Fibroblast of skin of right quadriceps (primary cell): Measurements from ENCODE around the gene HAUS3.
"Not testable (repeated sequence)": the region's sequence is repeated elsewhere in the genome, so short reads cannot be mapped to it uniquely, and the experiment has no call there.

ENCODE experiments used
- DNase-seq: peaks from one replicate; pipeline ENCODE4 v3.0.0-alpha.2; 2013

HAUS3 gene

GRCh38 chr4:2275044-2275397 is 33.1 kb upstream of the HAUS3 start:
- not testable (repeated sequence) for DNase-seq

- no peak for DNase-seq
These were observed 32.6 kb upstream of the HAUS3 start for GRCh38 chr4:2274320-2275043.

GRCh38 chr4:2273657-2274319 is 31.9 kb upstream of the HAUS3 start:
- no peak for DNase-seq

DNA sequence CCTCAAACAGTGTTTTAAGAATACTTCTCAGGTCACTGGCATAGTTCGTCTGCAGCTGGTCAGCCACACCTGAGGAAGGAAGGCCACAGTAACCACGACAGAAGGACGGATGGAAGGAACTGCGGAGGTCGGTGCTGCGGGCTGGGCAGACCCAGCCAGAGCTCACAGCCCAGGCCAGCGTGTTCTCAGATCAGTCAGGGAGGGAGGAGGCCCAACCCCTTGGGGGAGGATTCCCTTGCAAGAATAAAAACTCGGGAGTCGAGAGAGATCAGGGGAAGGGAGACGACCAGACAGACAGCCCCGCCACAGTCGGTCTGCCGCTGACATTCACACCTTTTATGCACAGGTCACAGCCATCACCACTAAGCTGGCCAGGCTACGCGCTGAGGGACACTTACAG is 31.3 kb upstream of the HAUS3 start:
- DNase-seq: no peak

DNA sequence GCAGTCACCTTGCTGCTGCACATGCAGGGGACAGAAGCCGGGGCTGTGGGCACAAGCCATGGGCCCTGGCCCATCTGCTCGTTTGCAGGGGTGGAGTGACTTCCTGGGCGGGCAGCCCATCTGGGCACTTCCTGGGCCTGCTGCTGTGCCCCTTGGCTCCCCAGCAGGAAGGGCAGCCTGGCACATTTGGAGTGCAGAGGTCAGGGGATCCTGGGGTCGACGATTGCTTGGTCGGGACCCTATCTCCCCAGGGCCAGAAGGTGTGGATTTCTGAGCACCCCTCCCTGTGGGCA is 30.9 kb upstream of the HAUS3 start:
- no peak for DNase-seq

GRCh38 chr4:2272026-2272827 is 30.3 kb upstream of the HAUS3 start:
- no peak for DNase-seq

- no peak for DNase-seq
These were observed 29.5 kb upstream of the HAUS3 start for GRCh38 chr4:2271279-2272025.

DNA sequence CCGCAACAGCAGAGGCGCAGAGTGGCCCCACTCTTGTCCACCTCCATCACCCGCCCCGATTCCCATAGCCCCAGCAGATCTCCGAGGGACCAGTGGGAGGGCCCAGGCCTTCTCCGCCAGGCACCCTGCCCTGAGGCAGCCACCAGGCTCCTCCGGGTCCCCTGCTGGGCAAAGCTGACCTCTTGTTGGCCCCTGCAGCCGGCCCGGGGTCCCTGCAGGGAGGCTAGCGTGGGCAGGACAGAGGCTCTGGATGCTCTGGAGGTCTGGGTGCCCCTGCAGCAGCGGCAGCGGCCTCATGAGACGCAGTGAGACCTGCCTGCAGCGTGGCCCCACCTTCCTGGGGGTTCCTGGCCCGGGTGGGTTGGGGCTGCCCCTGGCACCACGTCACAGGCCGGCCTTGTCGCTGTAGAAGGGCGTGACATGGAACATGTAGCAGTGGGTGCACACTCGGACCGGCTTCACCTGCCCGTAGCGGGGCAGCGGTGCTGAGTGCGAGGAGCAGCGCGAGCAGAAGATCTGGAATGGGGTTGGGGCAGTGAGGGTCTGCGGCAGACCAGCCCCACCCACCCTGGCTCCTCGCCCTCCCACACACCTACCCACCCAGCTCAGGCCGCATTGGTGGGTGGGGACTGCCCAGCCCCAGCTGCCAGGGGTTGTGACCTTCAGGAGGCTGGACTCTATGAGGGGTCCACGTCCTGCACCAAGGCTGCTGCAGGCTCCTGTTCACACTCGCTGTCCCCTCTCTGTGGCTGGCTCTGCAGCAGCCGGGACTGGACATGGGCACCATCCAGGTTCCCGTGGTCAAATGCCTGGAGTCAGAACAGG is 28.6 kb upstream of the HAUS3 start:
- DNase-seq: no peak

GRCh38 chr4:2269618-2270163 is 27.8 kb upstream of the HAUS3 start:
- no peak for DNase-seq

DNA sequence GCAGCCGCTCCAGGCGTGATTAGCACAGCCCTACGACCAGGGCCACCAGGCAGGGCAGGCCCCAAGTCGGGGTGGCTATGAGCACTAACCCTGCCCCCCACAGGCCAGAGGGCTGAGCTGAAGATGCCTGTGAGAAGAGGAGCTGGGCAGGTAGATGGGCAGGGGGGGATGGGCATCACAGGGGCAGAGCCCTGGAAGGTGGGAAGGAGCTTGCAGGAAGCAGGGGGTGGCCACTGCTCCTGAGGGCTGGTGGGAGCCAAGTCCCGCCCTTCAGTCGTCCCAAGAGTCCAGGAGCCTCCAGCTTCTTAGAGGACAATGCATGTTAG is 27.2 kb upstream of the HAUS3 start:
- no peak for DNase-seq

DNA sequence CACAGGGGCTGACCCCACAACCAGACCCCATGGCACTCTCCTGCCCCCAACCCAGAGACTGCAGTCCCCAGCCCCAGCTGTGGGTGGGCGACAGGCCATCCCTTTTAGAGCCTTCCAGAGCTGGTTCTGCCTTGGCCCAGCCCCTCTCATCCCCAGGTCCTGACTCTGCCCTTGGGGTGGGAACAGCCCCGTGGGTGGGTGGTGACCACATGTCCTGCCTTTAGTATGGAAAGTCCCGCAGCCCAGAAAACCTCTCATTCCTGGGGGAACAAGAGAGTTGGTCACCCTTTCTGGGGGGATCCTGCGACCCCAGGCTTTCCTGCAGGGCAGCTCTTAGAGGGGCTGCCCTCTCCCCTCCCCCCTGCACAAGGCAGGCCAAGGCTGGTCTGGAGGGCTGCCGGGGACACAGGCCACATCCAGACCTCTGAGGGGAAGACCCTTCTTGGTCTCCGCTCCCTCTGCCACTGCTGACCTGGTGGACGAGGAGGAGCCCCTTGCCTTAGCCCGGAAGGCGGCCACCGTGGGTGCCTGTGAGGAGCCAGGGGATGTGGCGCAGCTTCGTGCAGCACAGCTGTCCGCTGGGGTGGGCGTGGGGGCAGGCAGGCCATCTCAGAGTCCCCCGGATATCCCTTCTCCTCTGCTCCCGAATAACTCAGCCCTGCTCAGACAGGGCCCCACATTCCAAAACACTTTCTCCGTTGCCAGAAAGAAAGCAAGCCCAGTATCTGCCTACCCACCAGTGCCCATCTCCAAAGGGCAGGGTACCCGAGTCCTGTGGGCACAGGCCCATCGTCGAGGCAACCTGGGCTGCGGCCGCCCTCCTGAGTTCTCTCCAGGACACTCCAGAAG is 26.7 kb upstream of the HAUS3 start:
- no peak for DNase-seq

- DNase-seq: no peak
These were observed 25.9 kb upstream of the HAUS3 start for GRCh38 chr4:2267841-2268240.

DNA sequence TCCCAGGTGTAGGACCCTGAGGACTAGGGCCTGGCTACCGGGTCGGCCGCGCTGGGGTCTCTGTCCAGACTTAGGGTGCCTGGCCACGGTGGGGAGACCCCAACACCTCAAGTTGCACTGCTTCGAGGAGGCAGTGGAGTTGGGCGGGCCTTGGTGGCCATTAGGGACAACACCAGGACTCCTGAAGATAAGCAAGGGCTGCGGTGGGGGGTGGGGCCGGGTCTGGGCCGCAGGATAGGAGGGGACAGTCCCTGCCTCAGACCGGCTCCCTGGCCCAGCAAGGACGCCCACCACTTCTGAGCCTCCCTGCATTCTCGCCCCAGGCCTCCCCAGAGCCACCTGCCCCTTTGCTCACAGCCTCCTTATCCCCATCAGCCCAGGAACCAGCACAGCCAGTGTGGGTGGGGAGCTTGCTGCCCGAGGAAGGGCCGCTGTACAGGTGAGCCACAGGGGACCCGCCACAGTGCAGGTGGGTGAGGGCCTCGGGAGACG is 25.4 kb upstream of the HAUS3 start:
- DNase-seq: no peak

DNA sequence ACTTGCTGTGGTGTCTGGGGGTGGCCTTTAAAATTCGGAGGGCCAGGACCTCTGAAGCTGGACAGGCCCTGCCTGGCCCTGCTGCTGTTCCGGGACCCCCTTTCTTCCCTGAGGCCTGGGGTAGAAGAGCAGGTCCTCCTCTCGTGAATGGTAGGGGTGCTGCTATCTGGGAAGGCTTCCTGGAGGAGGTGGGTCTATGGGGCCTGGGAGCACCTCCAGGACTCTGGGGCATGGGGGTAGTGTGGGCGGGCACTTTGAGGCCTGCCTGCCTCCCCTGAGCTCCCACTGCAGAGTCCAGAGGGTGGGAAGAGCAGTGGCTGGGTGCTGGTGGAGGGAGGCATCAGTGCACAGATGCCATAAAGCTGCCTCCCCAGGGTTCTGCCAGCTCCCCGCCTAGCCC is 24.9 kb upstream of the HAUS3 start:
- no peak for DNase-seq

- DNase-seq: no peak
These were observed 24.3 kb upstream of the HAUS3 start for GRCh38 chr4:2266181-2266580.

DNA sequence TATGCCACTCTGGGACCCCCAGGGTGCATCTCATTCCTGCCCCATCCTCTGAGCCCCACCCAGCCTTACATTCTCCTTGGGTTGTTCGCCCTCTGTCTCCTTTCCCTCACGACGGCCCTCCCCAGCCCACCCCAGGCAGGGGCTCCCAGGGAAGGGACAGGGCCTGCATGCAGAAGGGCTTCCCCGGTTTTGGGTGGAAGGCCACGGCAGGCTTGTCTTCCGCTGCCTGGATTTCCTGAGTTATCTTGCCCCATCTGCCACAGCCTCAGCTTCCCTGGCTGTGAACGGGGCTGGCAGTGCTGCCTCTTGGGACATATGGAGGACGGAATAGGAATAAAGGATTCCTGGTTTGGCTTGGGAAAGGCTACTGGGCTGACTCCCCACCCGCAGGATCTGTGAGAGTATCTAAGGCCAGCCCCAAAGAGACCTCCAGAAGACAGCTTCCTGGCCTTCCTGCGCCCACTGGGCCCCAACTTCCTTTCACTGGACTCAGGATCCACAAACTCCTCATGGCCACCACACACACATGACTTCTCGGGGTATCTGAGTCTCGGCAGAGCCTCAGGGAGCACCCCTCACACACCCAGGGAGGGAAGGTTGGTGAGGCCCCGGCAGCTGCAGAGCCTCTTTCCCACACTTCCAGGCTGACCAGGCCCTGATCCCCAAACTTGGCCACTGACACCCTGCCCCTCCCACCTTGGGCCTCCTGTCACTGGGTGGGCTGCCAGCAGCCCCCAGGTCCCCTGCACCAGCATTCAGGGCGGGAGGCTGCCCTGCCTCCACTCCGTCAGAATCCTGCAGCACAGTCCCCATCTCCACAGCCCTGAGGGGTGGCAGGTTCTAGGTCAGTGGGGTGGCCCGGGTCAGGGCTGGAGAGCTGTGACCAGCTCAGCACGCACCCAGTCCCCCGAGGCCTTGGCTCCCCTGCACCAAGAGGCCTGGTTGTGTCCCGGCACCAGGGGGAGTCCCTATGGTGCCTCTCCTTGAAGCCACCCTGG is 23.5 kb upstream of the HAUS3 start:
- no peak for DNase-seq

DNA sequence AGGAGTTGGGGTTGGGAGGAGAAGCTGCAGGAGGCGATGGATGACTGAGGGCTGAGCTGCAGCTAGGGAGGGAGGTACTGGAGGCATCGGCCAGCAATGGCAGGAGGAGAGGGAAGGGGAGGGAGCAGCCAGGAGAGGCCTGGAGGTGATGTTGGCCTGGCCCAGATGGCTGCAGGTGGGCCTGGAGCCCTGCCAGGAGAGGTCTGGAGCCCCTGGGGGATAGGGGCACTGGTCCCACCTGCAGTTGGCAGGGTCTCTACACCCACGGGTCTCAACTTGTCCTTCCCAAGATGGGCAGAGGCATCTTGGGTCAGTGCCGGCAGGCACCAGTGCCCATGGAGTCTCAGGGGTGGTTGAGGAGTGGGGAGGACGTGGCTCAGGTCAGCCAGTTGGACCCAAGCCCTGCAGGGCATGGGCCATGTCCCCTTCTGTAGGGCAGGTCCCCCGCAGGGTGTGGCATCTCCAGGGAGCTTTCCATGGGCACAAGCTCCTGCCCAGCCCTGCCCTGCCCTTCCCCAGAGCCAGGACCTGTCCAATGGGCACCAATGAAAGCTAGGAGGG is 22.6 kb upstream of the HAUS3 start:
- DNase-seq: no peak

DNA sequence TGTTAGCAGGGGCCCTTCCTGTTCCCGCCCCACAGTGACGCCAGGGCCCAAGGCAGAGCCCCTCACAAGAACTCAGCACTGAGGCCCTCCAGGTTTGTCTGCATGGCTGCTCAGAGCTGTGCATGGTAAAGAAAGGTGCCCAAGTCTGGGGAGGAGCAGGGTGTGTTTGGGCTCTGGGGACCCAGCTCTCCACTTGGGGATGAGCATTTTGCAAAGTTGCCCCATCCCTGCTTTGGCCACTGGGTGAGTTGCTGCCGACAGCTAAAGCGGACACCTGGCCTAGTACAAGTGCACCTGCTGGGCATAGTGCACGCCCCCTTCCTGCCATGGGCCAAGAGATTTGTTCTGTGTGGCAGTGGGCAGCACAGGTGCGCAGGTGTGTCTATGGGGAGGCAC is 22.0 kb upstream of the HAUS3 start:
- no peak for DNase-seq

DNA sequence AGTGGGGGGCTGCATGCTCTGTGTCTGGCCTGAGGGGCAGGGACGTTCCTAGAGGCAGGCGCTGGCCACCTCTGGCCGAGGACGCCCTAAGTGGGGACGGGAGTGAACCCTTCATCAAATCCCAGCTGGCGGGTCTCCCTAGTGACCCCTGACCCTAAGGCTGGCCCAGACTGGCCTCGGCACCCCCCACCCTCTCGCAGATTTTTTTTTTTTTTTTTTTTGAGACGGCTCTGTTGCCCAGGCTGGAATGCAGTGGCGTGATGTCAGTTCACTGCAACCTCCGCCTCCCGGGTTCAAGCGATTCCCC is 21.0 kb upstream of the HAUS3 start:
- no peak for DNase-seq
